ENCODE data around the gene PLS1.

GRCh38 chr3:142644502-142644901 lies 48.3 kb downstream of the PLS1 start:
- TF ChIP-seq CTCF (IDR thresholded peaks at IDR 0.05) (no peak), POLR2A (IDR thresholded peaks at IDR 0.05) (no peak), POLR2AphosphoS5 (IDR thresholded peaks at IDR 0.05; ENCODE audit: insufficient read depth in 1 of 2, low read depth in 1 of 2) (no peak)

Measured in vagina (tissue), 2 donors.